GM10248 (cell line): Measurements from ENCODE around the gene GPS1.

Experiments used
- CTCF ChIA-PET: fragments of 300-600 bp; sonication (Branson Sonifier 250); formaldehyde crosslinking; extraction: SDS; loops from one replicate; lab custom pipeline; 2021; ENCODE audit warnings: antibody characterized with exemption; lab: Yijun Ruan, JAX
- POLR2A ChIA-PET: fragments of 350-650 bp; sonication (Branson Sonifier 250); formaldehyde crosslinking; extraction: SDS; loops from one replicate; lab custom pipeline; 2020; ENCODE audit warnings: antibody characterized with exemption; lab: Yijun Ruan, JAX
- DNase-seq: peaks from one replicate; pipeline ENCODE4 v3.0.0; 2012; ENCODE audit errors: extremely low spot score
- TF ChIP-seq, protein P1 (sequence below): IDR thresholded peaks from 2 replicates; pipeline ENCODE4 v1.5.1; 2012; ENCODE audit warnings: mild to moderate bottlenecking, low read depth; ENCODE audit errors: extremely low read depth, missing control alignments, control extremely low read depth

The GPS1 gene

DNA sequence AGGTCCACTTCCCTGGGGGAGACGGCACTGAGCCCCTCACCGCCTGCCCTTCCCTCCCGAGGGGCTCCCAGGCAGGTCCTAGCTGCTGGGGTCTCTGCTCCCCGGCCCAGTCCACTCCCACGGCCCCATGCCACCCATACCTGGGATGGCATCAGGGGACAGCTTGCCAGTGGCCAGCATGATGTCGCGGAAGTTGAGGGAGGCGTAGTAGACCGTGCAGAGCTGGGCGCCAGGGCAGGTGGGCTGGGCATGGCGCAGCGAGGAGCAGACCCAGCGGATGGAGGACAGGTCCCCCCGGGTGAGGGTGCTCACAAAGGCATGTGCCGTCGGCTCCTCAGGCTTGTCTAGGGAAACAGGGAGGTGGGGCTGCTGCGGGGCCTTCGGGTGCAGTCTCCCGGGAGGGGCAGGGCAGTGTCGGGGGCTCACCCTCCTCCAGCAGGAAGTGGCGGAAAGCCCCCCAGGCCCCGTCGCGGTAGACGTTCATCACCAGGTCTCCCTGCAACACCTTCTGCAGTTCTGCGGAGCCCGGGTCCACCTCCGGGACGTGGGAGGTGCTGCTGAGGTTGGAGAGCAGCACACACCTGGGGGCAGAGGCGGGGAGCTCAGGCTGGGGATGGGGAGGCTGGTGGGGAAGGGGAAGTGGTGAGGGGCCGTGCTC, 32.8 kb downstream of the GPS1 start:
- TF ChIP-seq, protein P1, sequence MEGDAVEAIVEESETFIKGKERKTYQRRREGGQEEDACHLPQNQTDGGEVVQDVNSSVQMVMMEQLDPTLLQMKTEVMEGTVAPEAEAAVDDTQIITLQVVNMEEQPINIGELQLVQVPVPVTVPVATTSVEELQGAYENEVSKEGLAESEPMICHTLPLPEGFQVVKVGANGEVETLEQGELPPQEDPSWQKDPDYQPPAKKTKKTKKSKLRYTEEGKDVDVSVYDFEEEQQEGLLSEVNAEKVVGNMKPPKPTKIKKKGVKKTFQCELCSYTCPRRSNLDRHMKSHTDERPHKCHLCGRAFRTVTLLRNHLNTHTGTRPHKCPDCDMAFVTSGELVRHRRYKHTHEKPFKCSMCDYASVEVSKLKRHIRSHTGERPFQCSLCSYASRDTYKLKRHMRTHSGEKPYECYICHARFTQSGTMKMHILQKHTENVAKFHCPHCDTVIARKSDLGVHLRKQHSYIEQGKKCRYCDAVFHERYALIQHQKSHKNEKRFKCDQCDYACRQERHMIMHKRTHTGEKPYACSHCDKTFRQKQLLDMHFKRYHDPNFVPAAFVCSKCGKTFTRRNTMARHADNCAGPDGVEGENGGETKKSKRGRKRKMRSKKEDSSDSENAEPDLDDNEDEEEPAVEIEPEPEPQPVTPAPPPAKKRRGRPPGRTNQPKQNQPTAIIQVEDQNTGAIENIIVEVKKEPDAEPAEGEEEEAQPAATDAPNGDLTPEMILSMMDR: no peak
- DNase-seq: no peak
- ChIA-PET CTCF (interaction anchor here (1.3 kb wide), 1 partner anchor 8 kb away, joined by 3 read pairs; no protein-coding TSS in a partner anchor), POLR2A (no interaction called here)

DNA sequence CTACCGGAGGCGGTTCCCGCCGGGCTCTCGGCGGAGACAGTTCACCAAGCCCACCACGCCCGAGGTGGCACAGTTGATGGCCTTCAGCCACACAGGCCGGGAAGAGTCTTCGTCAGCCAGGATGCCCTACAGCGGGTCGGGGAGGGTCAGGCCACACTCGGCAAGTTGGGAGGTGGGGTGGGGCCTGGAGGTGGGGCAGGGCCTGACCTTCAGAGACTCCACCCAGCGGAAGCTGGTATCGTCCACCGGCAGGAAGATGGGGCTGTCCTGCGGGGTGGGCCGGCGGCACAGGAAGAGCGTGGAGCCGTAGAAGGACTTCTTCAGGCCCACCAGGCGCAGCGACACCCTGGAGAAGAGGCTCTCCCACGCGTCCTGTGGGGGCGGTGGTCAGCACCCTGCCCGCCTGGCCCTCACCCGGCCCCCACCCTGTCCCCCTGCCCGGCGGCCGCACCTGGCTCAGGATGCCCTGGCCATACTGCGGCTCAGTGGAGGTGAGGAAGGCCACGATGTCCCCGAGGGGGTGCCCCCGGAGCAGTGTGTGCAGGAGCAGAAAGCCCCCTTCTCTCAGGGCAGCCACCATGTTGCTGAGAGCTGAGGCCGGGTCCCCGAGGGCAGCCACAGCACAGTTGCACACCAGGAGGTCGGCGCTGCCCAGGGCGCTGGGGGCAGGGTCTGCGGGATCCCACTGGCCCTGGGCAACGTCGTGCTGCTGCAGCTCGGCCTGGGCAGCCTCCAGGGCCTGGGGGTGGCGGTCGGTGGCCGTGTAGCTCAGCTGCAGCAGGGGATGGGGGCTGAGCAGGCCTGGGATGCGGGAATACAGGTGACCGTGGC, 33.5 kb downstream of the GPS1 start:
- POLR2A ChIA-PET: interaction anchor here (1.2 kb wide), 1 partner anchor 9 kb away, joined by 3 read pairs; no protein-coding TSS in a partner anchor
- CTCF ChIA-PET: interaction anchor here (1.3 kb wide), 1 partner anchor 9 kb away, joined by 3 read pairs; no protein-coding TSS in a partner anchor
- TF ChIP-seq, protein P1: no peak
- no peak for DNase-seq

DNA sequence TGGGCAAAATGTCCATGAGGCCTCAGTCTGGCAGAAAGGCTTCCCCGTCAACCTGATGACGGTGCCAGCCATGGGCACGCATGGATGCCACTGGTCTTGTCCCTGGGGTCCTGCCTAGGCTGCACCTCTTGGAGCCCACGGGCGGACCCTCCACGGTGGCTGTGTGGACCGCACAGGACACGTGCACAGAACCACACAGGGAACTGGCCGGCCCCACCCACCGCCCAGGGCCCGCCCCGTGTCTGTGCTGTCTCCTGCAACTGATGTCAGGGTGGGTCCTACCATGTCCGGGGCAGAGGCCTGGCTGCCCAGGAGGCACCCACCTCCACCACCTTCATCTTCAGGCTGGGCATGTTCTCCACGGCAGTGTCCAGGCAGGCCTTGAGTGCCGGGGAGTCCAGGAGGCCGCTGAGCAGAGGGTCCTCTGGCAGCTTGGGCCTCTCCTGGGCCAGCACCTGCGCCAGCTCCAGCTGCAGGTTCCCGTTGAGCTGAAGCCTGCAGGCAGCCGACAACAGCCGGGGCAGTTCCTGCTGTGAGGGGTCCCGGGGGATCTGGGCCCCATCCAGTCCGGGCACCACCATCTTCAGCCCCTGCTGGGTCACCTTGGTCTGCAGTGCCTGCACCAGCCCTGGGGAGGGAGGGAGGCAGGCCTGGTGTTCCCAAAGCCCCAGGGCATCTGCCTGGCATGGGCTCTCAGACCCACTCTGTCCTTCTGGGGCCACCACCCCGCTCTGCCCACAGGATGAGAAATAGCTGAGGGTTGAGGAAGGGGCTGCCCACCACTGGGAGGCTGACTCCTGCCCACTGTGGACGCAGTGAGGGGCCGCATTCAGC, 34.5 kb downstream of the GPS1 start:
- CTCF ChIA-PET: interaction anchor here (1.5 to 1.7 kb wide), 2 partner anchors 20 to 56 kb away, joined by 3 to 5 read pairs; no protein-coding TSS in a partner anchor
- no peak for DNase-seq
- TF ChIP-seq, protein P1: no peak
- POLR2A ChIA-PET: interaction anchor here (0.8 to 1.2 kb wide), 2 partner anchors 9 to 11 kb away, joined by 3 read pairs; no protein-coding TSS in a partner anchor

DNA sequence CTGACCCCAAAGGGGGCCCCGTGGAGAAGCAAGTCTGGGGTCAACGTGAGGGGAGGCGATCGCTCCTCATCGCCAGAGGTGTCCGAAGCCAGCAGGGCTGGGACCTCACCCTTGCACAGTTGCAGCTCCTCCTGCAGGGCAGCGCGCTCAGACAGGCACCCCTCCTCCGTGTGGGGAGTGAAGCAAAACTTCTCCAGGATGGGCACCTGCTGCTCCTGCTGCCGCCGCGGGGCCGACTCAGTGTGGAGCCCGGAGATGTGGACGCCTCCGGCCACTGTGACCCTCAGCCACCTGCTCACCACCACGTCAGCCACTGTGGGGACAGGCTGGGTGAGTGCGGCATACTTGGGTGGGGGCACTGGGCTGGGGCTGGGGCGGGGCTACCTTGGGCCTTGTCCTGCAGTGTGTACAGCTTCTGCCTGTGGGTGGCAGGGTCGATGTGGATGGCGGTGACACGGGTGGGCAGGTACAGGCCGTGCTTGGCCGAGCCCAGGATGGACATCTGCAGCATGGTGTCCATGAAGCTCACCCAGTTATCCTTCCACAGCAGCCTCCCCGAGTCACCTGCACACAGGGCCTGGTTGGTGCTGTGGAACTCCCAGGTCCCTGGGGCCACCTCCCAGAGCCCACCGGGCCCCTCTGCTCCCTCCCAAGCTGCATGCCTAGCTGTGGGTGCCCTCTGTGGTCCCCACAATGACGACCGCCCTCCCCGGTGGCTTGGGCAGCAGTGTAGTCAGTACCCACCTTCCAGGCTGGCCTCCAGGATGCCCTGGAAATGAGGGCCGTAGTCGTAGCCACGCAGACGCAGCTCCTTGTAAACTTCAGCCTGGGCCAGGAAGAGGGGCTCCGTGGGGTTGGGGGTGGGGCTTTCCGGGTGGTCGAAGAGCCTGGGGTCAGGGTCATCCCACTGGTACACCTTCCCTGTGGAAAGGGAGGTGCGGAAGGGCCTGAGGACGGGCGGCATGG, 35.5 kb downstream of the GPS1 start:
- POLR2A ChIA-PET: interaction anchor here (0.8 kb wide), 1 partner anchor 10 kb away, joined by 3 read pairs; no protein-coding TSS in a partner anchor
- DNase-seq: no peak
- TF ChIP-seq, protein P1: no peak
- CTCF ChIA-PET: interaction anchor here (1.1 to 1.7 kb wide), 3 partner anchors 13 to 57 kb away, joined by 3 to 5 read pairs (median 3); no protein-coding TSS in a partner anchor

DNA sequence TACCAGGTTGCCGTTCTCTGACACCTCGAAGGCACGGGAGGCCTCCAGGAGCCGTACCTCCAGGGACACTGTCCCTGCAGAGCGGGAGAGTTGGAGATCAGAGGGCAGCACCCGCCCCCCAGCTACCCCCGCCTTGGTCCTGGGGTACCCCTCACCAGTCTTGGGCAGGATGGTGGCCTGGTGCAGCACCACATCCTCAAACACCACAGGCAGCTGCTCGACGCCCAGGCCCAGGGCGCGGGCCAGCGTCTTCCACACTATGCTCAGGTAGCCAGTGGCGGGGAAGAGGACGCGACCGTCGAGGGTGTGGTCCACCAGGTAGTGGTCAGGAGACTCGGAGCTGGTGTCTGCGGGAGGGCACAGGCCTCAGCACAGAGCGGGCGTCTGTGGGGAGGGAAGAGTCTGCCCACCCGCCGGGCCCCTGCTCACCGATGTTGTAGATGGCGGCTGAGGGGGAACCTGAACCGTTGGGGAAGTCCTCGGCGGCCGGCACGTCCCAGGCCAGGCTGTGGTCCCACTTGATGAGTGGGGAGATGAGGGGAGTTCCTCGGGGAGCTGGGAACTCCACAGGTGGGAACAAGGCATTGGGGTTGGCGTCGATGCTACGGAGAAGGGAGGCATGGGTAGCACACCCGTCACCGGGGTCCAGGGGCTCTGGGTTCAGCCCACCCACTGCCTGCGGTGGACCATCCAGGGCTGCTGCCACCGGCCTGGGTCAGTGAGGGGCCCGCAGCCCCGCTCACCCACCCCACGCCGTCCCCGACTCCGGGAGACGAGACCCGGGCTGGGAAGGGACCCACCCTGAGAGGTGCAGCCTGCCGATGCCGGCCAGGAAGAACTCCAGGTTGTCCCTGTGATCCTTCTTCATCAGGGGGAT, 36.5 kb downstream of the GPS1 start:
- POLR2A ChIA-PET: no interaction called here
- TF ChIP-seq, protein P1: no peak
- DNase-seq: no peak
- CTCF ChIA-PET: interaction anchor here (1.1 to 1.7 kb wide), 3 partner anchors 12 to 51 kb away, joined by 3 to 5 read pairs (median 3); partner anchors contain the start of gene DCXR
